SK-N-SH (cell line): ENCODE results near the gene PXMP4.

ENCODE experiments used
- CTCF ChIP-seq: fragments of 200-600 bp; sonication (generic); IDR thresholded peaks from 2 replicates; pipeline ENCODE4 v1.6.1; 2017; ENCODE audit warnings: antibody characterized with exemption, mild to moderate bottlenecking, moderate library complexity
- EP300 ChIP-seq, 2 experiments: IDR thresholded peaks; 2 replicates each; pipeline versions ENCODE4 v1.4.0 to v1.6.1; 2012; ENCODE audit warnings: borderline replicate concordance in 1 of 2, low read depth in 1 of 2, low read length in 1 of 2
- EZH2phosphoT487 ChIP-seq: fragments of 200-600 bp; sonication (generic); IDR thresholded peaks from 2 replicates; pipeline ENCODE4 v1.6.1; 2017; ENCODE audit warnings: low read depth, mixed run types, mild to moderate bottlenecking, antibody characterized with exemption, moderate library complexity, borderline replicate concordance
- MEF2A ChIP-seq: IDR thresholded peaks from 2 replicates; pipeline ENCODE4 v1.4.0; 2012; ENCODE audit warnings: low read depth, borderline replicate concordance
- NRF1 ChIP-seq: IDR thresholded peaks from 2 replicates; pipeline ENCODE4 v1.6.1; 2012; ENCODE audit warnings: low read depth, mild to moderate bottlenecking, low read length
- POLR2AphosphoS5 ChIP-seq: IDR thresholded peaks from 2 replicates; pipeline ENCODE4 v1.6.1; 2012; ENCODE audit warnings: low read depth, low read length
- RAD21 ChIP-seq: IDR thresholded peaks from 2 replicates; pipeline ENCODE4 v1.6.1; 2012; ENCODE audit warnings: mild to moderate bottlenecking, low read length
- REST ChIP-seq: IDR thresholded peaks from 2 replicates; pipeline ENCODE4 v1.6.1; 2012; ENCODE audit warnings: mild to moderate bottlenecking, low read depth, low read length, moderate library complexity
- SMC3 ChIP-seq: IDR thresholded peaks from 2 replicates; pipeline ENCODE4 v1.6.1; 2012; ENCODE audit warnings: low read depth, low read length, improper control_type of control experiment

GRCh38 chr20:33667245-33667675 lies 52.9 kb downstream of the PXMP4 start:
- TF ChIP-seq CTCF (no peak), NRF1 (no peak), EP300 (IDR thresholded peaks at IDR 0.05; ENCODE audit: borderline replicate concordance in 1 of 2, low read depth in 1 of 2, low read length in 1 of 2) (no peak), REST (no peak), SMC3 (no peak), MEF2A (no peak), EZH2phosphoT487 (no peak), POLR2AphosphoS5 (no peak; the same call in 1 of the 2 replicates), RAD21 (no peak)
